Activated CD4-positive, alpha-beta T cell treated with anti-CD3 and anti-CD28 coated beads, Interleukin-2, Interleukin-4, amounts not matched to agents 100 ng/mL and 50 ng/mL, durations not matched to agents 16 hours and 8 hours (primary cell): ENCODE measurements around the gene PACS1.
"Not testable (repeated sequence)": the region's sequence is repeated elsewhere in the genome, so short reads cannot be mapped to it uniquely, and the experiment has no call there.

ENCODE experiments used
- DNase-seq: peaks from one replicate; pipeline ENCODE4 v3.0.0-alpha.2; 2020; ENCODE audit warnings: low spot score

Gene PACS1

DNA sequence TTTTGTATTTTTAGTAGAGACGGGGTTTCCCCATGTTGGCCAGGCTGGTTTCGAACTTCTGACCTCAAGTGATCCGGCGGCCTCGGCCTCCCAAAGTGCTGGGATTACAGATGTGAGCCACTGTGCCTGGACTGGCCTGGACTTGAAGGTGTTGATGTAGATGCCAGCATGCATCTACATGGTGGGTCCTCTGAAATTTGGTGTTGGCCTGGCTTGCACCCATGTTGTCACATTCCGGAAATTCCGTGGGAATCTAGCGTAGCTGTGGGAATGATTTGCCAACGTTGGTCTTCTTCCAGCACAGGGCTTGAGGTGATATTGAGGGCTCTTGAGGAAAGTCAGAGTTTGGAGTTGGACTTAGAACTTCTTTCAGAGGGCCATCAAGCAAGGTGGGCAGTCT, 6.5 kb downstream of the PACS1 start:
- DNase-seq = no peak

DNA sequence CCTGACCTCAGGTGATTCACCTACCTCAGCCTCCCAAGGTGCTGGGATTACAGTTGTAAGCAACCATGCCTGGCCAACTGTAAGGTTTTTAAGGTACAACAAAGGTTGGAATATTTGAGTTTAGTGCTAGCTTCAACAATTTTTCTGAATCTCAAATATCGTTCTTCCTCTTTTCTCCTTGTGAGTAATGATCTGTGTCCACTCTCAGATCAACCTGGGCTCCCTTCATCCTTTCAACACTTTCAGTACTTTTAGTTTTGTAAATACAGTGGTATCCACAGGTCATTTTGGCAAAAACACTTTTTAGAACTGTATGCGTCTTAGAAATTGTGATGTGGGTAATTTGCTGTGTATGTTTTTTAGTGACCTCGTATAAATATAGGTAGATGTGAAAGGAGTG, 7.9 kb downstream of the PACS1 start:
- no peak for DNase-seq

DNA sequence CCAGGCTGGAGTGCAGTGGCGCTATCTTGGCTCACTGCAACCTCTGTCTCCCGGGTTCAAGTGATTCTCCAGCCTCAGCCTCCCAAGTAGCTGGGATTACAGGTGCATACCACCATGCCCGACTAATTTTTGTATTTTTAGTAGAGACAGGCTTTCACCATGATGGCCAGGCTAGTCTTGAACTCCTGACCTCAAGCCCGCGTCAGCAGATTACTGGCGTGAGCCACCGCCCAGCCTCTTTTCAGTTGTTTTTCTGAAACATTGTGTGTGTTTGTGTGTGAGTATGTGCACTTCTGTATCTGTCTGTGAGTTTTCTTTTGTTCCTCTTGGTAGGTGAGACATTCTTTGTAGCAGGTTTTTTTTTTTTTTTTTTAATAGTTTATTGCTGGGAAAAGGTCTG, 8.9 kb downstream of the PACS1 start:
- DNase-seq = not testable (repeated sequence)

DNA sequence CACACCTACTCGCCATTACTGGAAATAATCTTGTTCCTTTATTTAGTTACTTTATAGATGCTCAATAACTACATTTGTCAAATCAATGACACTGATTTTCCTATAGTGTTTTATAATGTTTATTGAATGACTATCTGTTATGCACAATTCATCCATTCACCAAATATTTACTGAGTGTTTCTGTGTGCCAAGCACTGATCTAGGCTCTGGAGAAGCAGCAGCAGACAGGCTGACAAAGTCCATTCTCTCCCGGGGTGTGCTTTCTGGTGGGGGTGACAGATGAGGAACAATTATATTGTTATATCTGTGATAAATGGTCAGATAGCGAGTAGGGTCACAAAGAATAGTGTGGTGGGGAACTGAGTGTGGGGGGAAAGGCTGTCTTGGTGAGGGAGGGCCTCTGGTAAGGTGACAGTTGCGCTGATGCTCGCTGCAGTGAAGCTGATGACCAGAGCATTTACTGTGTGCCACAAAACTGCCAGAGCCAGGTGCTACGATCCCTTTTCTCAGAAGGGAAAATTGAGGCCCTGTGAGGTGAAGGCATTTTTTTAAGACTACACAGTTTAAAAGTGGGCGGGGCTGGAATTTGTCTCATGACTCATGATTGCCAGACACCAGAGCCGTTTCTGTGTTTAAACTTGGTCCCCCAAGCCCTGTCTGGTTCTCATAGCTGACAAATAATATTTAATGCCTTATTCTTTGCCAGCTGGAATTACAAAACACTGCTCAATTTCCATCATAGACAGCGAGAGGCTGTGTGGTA, 10.2 kb downstream of the PACS1 start:
- DNase-seq = peak; percentile 53

DNA sequence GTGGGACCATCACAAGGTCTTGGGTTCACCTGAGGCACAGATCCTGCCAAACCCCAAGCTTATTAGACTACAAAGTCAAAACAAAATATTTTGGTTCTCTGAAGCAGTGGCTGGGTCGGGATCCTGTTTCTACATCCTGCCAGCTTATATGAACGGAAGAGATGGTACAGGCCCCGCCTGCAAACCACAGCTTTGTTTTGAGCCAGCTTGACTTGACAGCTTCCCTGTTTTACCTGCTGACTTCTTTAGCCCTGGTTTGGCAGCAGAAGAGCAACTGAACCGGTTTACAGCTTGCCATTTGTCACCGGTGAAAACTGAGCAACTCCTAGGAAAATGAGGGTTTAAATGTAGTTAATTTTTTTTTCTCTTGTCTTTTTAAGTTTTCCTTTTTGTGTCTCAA, 11.4 kb downstream of the PACS1 start:
- peak; percentile 71 for DNase-seq

DNA sequence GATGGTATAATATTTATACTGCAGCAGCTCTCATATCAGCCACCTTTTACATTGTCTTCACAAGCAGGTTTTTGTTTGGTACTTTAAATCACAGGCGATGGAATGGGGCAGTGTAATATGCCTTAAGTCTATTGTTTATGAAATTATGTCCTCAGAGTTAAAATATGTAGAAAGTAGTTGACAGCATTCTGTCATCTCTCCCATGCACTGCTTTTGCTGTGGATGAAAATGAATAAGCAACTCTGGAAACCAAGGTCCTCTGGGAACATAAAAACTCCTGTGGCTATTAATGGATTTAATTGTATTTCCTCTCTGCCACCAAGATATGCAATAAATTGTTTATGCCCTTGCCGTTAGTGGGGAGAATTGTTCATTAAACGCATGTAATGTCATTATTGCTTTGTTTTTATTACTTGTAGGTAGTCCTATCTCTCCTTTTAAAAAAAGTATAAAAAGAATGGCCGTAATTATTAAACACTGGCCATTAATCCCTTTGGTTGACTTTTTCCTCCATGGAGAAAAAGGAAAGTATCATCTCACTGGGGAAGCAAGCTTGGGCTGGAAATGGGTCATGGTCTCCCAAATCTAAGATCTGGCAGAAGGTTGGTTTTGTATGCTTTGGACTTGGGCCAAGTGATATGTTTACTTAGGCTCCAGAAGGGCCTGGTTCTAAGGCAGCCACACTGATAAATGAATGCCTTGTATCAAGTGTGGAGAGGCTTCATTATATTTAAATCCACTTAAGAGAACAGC, 13.1 kb downstream of the PACS1 start:
- no peak for DNase-seq

DNA sequence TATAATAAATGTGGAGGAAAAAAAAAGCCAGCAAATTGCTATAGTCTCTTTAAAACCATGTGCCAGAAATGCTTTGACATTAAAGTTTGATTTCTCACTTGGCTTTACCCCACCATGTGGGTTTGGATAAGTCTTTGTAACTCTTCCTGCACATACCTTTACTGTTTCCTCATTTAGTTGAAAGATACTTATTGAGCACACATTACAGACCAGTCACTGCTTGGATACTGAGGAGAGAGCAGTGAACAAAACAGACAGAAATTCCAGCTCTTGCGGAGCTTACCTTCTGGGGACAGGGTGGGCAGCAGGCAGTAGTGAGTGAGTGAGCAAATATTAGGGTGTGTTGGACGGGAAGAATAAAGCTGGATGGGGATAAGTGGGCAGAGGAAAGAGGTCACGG, 13.7 kb downstream of the PACS1 start:
- no peak for DNase-seq

DNA sequence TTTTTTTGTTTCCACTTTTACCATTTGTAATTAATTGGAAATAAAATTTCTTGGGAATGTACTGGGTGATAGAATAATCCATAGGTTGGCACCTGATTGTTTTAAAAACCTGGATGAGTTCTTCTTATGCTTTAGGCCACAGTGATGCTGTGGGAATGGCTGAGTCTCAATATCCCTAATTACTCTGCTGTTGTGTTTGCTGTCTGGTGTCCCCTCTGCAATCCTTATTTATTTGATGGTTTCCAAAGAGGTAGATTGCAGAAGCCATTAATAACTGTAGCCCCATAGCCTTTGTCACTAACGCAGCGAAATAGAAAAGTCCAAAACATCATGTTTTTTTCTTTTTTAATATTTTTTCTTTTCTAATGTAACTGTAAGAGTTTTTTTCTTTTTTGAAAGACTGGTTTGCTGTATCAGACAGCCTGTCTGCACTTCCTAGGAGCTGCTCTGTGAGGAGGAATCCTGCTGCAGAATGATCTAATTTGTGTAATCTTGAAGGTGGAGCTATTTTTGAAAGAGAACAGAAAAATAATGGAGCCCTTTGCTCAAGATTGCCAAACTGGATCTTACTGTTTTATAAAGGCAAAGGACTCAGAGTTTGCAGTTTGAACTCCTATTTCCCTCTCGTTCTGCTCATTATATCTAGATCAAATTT, 14.9 kb downstream of the PACS1 start:
- DNase-seq = no peak

DNA sequence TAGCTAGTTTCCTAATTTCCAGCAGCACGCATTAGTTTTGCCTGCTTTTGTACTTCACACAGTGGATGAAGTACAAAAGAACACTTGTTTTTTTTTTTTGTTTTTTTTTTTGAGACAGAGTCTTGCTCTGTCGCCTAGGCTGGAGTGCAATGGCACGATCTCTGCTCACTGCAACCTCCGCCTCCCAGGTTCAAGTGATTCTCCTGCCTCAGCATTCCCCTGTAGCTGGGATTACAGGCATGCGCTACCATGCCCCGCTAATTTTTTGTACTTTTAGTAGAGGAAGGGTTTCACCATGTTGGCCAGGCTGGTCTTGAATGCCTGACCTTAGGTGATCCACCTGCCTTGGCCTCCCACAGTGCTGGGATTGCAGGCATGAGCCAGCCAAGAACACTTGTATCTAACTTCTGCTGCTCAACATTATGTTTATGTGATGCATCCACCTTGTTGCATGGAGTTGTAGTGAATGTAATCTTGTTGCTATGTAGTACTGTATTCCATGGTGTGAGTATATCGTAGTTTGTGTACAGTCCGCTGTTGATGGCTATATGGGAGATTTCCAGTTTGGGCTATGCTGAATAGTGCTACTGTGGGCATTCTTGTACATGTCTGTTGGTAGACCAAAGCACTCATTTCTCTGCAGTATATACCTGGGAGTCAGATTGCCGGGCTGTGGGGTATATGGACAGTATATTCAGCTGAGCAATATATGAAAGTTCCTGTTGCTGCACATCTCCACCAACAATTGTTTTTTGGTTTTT, 17.3 kb downstream of the PACS1 start:
- DNase-seq = no peak

DNA sequence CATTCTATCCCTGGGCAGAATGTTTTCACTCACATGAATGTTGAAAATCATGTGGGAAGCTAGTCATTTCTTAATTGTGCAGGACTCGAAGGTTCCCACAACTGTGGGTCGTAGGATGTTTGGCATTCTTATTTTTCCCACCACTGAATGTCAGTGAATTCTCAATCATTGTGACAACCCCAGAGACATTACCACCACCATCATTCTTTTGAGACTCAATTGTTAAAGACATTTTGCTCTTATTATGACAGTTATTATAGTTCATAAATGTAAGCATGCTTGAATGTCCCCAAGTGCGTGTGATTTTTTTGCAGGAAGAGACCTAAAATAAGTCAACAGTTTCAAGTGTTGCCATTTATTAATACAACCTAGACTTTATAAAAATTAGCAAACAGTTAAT, 19.0 kb downstream of the PACS1 start:
- DNase-seq = no peak

DNA sequence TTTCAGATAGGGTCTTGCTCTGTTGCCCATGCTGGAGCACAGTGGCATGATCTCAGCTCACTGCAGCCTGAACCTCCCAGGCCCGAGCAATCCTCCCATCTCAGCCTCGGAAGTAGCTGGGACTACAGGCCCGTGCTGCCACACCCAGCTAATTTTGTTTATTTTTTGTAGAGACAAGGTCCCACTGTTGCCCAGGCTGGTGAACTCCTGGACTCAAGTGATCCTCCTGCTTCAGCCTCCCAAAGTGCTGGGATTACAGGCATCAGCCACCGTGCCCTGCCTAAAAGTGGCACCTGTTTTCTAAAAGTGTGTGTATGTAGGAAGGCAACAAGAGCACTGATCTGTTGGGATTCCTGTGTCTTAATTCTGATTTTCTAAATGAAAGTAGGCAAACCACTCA, 20.2 kb downstream of the PACS1 start:
- no peak for DNase-seq

DNA sequence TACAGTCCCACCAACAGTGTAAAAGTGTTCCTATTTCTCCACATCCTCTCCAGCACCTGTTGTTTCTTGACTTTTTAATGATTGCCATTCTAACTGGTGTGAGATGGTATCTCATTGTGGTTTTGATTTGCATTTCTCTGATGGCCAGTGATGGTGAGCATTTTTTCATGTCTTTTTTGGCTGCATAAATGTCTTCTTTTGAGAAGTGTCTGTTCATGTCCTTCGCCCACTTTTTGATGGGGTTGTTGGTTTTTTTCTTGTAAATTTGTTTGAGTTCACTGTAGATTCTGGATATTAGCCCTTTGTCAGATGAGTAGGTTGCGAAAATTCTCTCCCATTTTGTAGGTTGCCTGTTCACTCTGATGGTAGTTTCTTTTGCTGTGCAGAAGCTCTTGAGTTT, 22.1 kb downstream of the PACS1 start:
- not testable (repeated sequence) for DNase-seq

DNA sequence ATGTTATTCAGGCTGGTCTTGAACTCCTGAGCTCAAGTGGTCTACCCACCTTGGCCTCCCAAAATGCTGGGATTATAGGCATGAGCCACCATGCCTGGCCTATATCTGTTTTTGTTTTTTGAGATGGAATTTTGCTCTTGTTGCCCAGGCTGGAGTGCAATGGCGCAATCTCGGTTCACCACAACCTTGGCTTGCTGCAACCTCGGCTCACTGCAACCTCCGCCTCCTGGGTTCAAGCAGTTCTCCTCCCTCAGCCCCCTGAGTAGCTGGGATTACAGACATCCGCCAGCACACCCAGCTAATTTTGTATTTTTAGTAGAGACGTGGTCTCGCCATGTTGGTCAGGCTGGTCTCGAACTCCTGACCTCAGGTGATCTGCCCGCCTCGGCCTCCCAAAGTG, 29.7 kb downstream of the PACS1 start:
- DNase-seq = not testable (repeated sequence)

DNA sequence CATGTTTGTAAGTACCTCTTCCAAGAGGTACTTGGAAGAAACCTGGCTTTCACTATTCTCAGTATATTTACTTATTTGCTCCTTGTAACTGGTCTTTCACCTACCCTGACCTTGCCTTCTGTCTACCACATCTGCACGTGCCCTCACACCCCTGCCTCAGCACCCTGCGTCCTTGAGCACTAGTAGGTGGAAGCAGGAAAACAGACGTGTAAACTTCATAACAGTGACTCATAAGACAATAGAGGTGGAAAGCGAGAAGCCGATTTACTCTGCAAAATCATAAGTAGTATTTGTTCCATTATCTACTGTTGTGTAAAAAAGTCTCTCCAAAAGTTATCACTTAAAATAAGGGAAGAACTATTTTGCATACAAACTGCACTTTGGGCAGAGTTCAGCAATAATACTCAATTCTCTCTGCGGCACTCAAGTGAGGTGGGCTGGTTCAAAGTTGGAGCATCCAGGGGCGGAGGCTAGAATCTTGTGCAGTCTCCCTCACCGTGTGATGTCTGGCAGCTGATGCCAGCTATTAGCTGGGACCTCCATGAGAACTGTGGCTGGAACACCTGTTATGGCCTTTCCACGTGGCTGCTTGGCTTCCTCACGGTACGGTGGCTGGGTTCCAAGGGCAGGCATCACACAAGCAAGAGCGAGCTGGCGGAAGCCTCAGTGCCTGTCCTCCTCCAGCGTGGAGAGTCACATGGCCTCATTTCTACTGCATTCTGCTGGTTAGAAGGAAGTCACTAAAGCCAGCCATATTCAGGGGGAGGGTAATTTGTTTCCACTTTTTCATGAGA, 30.4 kb downstream of the PACS1 start:
- peak; percentile 67 for DNase-seq

DNA sequence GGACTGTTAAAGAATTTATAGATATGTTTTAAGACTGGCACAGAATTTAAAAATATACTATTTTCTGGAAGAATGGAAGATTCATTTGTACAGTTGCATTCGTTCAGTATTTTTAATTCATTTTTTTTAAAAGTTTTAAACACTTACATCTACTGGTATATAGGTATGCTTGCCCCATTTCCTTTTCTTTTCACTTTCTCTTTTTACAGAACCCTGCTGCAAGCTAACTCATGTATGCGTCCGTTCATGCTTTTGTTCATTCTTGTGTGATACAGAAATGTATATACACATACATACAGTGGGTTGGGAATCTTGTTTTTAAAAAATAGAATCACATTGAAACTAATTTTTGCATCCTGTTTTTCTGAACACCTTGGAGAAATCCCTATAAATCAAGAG, 31.0 kb downstream of the PACS1 start:
- DNase-seq = no peak

DNA sequence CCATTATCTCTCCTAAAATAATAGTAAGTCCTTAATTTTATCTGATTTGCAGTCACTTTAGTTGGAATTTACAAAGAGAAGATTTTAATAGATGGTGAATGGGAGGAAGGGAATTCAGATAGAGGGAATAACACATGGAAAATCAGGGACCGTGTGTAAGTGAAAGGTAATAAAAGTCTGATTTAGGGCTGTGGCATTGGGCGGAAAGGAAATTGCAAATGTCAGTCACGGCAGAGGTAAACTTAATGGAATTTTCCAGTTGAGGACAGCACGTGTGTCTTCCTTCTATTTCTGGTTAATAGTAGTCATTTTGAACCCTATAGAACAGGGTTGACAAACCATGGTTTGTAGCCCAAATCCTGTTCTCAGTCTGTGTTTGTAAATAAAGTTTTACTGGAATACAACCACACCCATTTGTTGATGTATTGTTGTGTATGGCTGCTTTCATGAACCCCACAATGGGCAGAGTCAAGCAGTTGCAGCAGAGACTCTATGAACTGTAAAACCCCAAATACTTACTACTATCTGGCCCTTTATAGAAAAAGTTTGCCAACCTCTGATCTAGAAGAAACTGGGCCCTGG, 34.1 kb downstream of the PACS1 start:
- no peak for DNase-seq

DNA sequence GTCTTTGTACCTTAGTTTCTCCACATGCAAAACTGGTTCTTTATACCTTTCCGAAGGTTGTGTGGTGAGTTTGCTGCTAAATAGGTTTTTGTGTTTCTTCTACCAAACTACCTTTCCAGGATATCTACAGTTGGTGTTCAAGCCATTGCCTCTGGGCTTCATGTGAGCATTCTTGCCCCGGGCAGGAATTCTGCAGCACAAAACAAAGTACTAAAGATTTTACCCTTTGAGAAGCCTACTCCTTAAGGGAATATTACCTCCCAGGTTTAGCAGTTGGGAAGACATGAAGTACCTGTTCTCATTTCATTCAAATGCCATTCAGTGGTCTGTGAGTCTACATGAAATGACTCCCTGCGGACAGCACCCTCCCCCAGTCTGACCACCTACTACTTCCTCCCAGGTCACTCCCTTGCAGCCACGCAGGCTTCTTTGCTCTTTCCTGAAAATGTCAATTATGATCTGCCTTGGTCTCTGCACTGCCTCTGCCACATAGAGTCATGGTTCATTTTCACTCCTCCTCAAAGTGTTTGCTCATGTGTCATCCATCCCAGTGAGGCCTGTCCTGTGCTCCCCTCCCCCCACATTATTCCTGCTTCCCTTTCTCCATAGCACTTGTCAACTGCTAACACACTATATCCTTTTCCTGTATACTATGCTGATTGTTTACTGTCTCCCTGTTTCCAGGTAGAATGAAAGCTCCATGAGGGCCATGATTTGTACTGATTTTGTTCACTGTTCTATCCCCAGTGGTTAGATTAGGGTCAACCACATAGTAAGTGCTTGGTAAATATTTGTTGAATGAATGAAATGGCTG, 36.9 kb downstream of the PACS1 start:
- DNase-seq = no peak

DNA sequence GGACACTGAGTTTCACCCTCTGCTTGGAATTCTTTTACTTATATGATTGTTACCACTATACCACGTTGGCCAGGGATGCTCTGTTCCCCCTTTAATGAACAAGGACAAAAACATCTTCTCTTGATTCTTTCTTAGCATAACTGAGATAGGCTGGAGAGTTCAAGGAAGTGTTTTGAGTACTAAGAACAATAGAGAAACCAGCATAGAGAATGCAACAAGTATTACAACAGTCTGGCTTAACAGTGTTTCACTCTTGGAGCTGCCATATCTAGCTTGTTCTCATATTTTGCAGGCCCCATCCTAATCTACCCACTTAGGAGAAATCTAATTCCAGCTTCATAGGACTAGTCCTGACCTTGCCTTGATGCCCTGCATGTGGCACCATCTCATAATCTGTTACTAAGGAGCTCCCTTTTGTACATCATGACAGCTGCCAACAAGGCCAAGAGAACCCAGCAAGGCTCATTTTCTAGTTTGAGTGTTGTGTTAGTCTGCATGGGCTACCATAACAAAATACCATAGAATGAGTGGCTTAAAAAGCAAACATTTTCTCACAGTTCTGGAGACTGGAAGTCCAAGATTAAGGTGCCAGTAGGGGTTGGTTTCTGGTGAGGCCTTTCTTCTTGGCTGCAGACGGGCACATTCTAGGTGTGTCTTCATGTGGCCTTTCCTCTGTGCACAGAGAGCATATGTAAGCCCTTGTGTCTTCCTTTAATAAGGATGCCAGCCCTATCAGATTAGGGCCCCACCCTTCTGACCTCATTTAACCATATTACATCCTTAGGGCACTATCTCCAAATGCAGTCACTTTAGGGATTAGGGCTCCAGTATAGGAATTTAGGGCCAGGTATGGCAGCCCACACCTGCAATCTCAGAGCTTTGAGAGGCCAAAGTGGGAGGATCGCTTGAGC, 37.8 kb downstream of the PACS1 start:
- no peak for DNase-seq

DNA sequence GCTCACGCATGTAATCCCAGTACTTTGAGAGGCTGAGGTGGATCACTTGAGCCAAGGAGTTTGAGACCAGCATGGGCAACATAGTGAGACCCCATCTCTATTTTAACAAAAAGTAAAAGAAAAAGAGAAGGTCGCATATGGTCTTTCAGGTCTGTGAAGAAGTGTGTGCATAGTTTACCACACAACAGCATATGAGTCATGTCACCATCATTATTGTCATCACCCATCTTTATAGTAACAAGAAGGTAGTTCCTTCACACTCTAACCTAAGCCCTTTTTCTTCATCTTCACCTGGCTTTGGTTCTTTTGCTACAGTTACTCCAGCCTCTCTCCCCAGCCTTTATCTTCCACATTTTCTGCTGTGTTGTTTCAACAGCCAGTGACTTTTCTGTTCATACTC, 39.2 kb downstream of the PACS1 start:
- DNase-seq = no peak
